Urothelium cell line (cell line): ENCODE measurements around the gene ATP2B2.

Experiments
- DNase-seq: peaks from one replicate; pipeline ENCODE4 v3.0.0; 2011; ENCODE audit warnings: low spot score, mixed read lengths
- FAIRE-seq: peaks from 2 replicates; lab custom pipeline; 2011; peaks lifted over from hg19 to GRCh38; lab: Jason Lieb, UNC

ATP2B2 gene

GRCh38 chr3:10435850-10436249 lies 69.5 kb downstream of the ATP2B2 start:
- DNase-seq: no peak
- no peak for FAIRE-seq

- FAIRE-seq: no peak
- DNase-seq: no peak
Measured at GRCh38 chr3:10434938-10435336, 70.4 kb downstream of the ATP2B2 start.

GRCh38 chr3:10434144-10434937 lies 71.0 kb downstream of the ATP2B2 start:
- no peak for DNase-seq
- no peak for FAIRE-seq

- no peak for DNase-seq
- FAIRE-seq: no peak
Measured at GRCh38 chr3:10432931-10433330, 72.5 kb downstream of the ATP2B2 start.

GRCh38 chr3:10432156-10432845 lies 73.1 kb downstream of the ATP2B2 start:
- FAIRE-seq (no peak), DNase-seq (no peak)

GRCh38 chr3:10430805-10431204 lies 74.6 kb downstream of the ATP2B2 start:
- DNase-seq: no peak
- no peak for FAIRE-seq

GRCh38 chr3:10428406-10429091 lies 76.8 kb downstream of the ATP2B2 start:
- DNase-seq: no peak
- no peak for FAIRE-seq

GRCh38 chr3:10426346-10427220 lies 78.8 kb downstream of the ATP2B2 start:
- DNase-seq (no peak), FAIRE-seq (no peak)

GRCh38 chr3:10423171-10423882 lies 82.1 kb downstream of the ATP2B2 start:
- DNase-seq (no peak), FAIRE-seq (no peak)

GRCh38 chr3:10421996-10422395 lies 83.4 kb downstream of the ATP2B2 start:
- FAIRE-seq (no peak), DNase-seq (no peak)

- FAIRE-seq (no peak), DNase-seq (no peak)
Measured at GRCh38 chr3:10420745-10421475, 84.5 kb downstream of the ATP2B2 start.

GRCh38 chr3:10419637-10420232 lies 85.7 kb downstream of the ATP2B2 start:
- DNase-seq (peak; percentile 31), FAIRE-seq (no peak)

GRCh38 chr3:10417847-10418246 lies 87.5 kb downstream of the ATP2B2 start:
- DNase-seq (peak; percentile 18), FAIRE-seq (no peak)

- FAIRE-seq: no peak
- no peak for DNase-seq
Measured at GRCh38 chr3:10416730-10417300, 88.6 kb downstream of the ATP2B2 start.

- FAIRE-seq (no peak), DNase-seq (no peak)
Measured at GRCh38 chr3:10413041-10413440, 92.3 kb downstream of the ATP2B2 start.

- DNase-seq (no peak), FAIRE-seq (peak; percentile 17)
Measured at GRCh38 chr3:10411598-10412332, 93.6 kb downstream of the ATP2B2 start.

- FAIRE-seq (no peak), DNase-seq (no peak)
Measured at GRCh38 chr3:10410383-10411002, 94.9 kb downstream of the ATP2B2 start.

GRCh38 chr3:10408680-10409079 lies 96.7 kb downstream of the ATP2B2 start:
- DNase-seq (no peak), FAIRE-seq (no peak)
